Measurements from ENCODE around the gene USF2. TPM values are rescaled to one million over a fixed set of nuclear protein-coding genes. Genes with fewer than 3 reads are reported as not detected.

USF2 gene
- total and polyA plus RNA-seq, 10 of the 15 experiments (the other 5 are each of a cell fraction or from before 2014, with no cell fraction given), result 0.56 to 157 (median 65.5) TPM

DNA sequence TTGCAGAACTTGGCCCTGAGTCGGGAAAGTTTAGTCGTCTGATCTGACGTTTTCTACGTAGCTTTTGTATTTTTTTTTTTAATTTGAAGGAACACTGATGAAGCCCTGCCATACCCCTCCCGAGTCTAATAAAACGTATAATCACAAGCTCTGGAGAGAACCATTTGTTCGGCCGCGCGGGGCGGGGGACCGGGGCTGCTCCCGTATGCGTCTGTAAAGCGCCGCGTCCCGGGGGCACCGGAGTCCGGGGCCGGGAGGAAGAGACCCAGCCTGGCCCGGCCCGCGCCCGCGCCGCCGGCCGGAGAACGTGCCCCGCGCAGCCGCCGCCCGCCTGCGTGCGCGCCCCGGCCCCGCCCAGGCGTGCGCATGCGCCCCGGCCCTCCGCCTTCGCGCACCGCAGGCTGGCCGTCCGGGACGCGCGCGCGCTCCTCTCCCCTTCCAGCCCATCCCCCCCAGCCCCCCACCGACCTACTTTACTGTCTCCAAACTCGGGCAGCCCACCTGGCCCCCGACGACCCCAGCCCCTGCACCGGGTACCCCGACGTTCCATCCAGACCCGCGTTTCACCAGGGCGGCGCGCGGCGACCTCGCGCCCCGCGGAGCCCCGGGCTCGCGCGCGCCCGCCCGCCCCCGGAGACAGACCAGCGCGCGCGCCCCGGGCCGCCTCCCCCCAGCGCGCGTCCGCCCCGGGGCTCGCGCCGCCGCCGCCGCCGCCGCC lies 785 bp upstream of the USF2 start:
- peak overlapping the region; percentile 92 for H3K4me2 ChIP-seq (ENCODE audit: control insufficient read depth, insufficient read depth)
- DNase-seq (ENCODE audit: low read depth, low spot score) (no peak), ATAC-seq (peak; percentile 66), FAIRE-seq (peak; percentile 70)
- H3K27ac ChIP-seq (ENCODE audit: control insufficient read depth, insufficient read depth), result peak overlapping the region; percentile 96
- intact Hi-C loops (cut with micrococcal nuclease; ENCODE audit: unreplicated experiment), result loop anchor here (5.0 to 10.0 kb wide), 2 partner anchors 79 to 227 kb away; partner anchors contain the start of genes FFAR1 and KRTDAP
- ChIA-PET POLR2A (interaction anchor here (0.6 to 1.3 kb wide), 7 partner anchors 13 to 198 kb away, joined by 3 to 5 read pairs (median 3); no protein-coding TSS in a partner anchor), RAD21 (ENCODE audit: unreplicated experiment) (interaction anchor here (0.6 to 1.3 kb wide), 6 partner anchors 31 to 201 kb away, joined by 3 to 9 read pairs (median 3); no protein-coding TSS in a partner anchor), CTCF (interaction anchor here (0.6 kb wide), 1 partner anchor 322 kb away, joined by 4 read pairs; no protein-coding TSS in a partner anchor), SMC1A (ENCODE audit: uncharacterized antibody, unreplicated experiment) (no interaction called here)
- no peaks in the 10 kb centered on the region for H3K27me3 ChIP-seq (replicated peaks in 1 of 2; ENCODE audit: control insufficient read depth in 2 of 2, insufficient read depth in 2 of 2, low read length in 1 of 2)
- H3K36me3 ChIP-seq (ENCODE audit: control insufficient read depth in 2 of 2, insufficient read depth in 2 of 2, low read length in 1 of 2), result peaks cover 15 to 28% of the 10 kb centered on the region in 2 experiments
- peak overlapping the region; percentile 98 for H3K9ac ChIP-seq (ENCODE audit: control insufficient read depth, insufficient read depth, low read length)
- WGBS (ENCODE audit: insufficient coverage, insufficient replicate concordance, low lambda C conversion rate, missing lambda C conversion rate), result 1% methylated on average over 37 of the region's 100 CpGs
- H3K4me3 ChIP-seq, result peak overlapping the region; percentile 82
- H3K79me2 ChIP-seq (ENCODE audit: control insufficient read depth, insufficient read depth, low read length), result peaks cover 32% of the 10 kb centered on the region
- H2AFZ ChIP-seq (ENCODE audit: control insufficient read depth, low read depth, low read length), result peak overlapping the region; percentile 60
- no peaks in the 10 kb centered on the region for H3K9me3 ChIP-seq (replicated peaks; ENCODE audit: control insufficient read depth, insufficient read depth, low read length)
- in situ Hi-C loops (cut with MboI), result no loop called here
- no TSS peak for BruUV-seq (replicated peaks)
- peaks cover 17% of the 10 kb centered on the region for H3K4me1 ChIP-seq (ENCODE audit: control insufficient read depth, insufficient read depth, low read length)
- H4K20me1 ChIP-seq (ENCODE audit: control insufficient read depth, insufficient read depth), result no peaks in the 10 kb centered on the region
- TF ChIP-seq ZNF622 (IDR thresholded peaks at IDR 0.05) (no peak), CHD4 (IDR thresholded peaks at IDR 0.05) (no peak), YBX1 (IDR thresholded peaks at IDR 0.05) (no peak), TAF1 (IDR thresholded peaks at IDR 0.05; ENCODE audit: borderline replicate concordance, low read depth, low read length) (peak; percentile 54; the same call in 1 of the 2 replicates), NBN (IDR thresholded peaks at IDR 0.05) (no peak), MXI1 (IDR thresholded peaks at IDR 0.05; ENCODE audit: low read depth, low read length) (0 out of 2 replicates have a peak, but pooled peaks have one; percentile 26), HDAC2 (IDR thresholded peaks at IDR 0.05) (no peak), IKZF1 (conservative IDR thresholded peaks at IDR 0.05) (0 out of 2 replicates have a peak, but pooled peaks have one; percentile 48), BCL11A (IDR thresholded peaks at IDR 0.05; ENCODE audit: low read depth, low read length) (no peak), NFYA (IDR thresholded peaks at IDR 0.05; ENCODE audit: borderline replicate concordance, low read depth, low read length) (no peak), RAD51 (IDR thresholded peaks at IDR 0.05) (no peak), NRF1 (conservative IDR thresholded peaks at IDR 0.05; ENCODE audit: low read depth, low read length) (peak; percentile 64), POLR2A (IDR thresholded peaks at IDR 0.05; ENCODE audit: low read depth, low read length) (peak; percentile 77), TCF7 (IDR thresholded peaks at IDR 0.05; ENCODE audit: borderline replicate concordance) (no peak), SREBF1 (IDR thresholded peaks at IDR 0.05; ENCODE audit: low read length) (no peak)
- TF ChIP-seq, protein P1, sequence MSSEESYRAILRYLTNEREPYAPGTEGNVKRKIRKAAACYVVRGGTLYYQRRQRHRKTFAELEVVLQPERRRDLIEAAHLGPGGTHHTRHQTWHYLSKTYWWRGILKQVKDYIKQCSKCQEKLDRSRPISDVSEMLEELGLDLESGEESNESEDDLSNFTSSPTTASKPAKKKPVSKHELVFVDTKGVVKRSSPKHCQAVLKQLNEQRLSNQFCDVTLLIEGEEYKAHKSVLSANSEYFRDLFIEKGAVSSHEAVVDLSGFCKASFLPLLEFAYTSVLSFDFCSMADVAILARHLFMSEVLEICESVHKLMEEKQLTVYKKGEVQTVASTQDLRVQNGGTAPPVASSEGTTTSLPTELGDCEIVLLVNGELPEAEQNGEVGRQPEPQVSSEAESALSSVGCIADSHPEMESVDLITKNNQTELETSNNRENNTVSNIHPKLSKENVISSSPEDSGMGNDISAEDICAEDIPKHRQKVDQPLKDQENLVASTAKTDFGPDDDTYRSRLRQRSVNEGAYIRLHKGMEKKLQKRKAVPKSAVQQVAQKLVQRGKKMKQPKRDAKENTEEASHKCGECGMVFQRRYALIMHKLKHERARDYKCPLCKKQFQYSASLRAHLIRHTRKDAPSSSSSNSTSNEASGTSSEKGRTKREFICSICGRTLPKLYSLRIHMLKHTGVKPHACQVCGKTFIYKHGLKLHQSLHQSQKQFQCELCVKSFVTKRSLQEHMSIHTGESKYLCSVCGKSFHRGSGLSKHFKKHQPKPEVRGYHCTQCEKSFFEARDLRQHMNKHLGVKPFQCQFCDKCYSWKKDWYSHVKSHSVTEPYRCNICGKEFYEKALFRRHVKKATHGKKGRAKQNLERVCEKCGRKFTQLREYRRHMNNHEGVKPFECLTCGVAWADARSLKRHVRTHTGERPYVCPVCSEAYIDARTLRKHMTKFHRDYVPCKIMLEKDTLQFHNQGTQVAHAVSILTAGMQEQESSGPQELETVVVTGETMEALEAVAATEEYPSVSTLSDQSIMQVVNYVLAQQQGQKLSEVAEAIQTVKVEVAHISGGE (CRISPR knock-in tag; IDR thresholded peaks at IDR 0.05), result no peak
- TF ChIP-seq, protein P2, sequence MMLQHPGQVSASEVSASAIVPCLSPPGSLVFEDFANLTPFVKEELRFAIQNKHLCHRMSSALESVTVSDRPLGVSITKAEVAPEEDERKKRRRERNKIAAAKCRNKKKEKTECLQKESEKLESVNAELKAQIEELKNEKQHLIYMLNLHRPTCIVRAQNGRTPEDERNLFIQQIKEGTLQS (IDR thresholded peaks at IDR 0.05; ENCODE audit: borderline replicate concordance, extremely low read depth, low read depth, low read length), result no peak
- TF ChIP-seq, protein P3, sequence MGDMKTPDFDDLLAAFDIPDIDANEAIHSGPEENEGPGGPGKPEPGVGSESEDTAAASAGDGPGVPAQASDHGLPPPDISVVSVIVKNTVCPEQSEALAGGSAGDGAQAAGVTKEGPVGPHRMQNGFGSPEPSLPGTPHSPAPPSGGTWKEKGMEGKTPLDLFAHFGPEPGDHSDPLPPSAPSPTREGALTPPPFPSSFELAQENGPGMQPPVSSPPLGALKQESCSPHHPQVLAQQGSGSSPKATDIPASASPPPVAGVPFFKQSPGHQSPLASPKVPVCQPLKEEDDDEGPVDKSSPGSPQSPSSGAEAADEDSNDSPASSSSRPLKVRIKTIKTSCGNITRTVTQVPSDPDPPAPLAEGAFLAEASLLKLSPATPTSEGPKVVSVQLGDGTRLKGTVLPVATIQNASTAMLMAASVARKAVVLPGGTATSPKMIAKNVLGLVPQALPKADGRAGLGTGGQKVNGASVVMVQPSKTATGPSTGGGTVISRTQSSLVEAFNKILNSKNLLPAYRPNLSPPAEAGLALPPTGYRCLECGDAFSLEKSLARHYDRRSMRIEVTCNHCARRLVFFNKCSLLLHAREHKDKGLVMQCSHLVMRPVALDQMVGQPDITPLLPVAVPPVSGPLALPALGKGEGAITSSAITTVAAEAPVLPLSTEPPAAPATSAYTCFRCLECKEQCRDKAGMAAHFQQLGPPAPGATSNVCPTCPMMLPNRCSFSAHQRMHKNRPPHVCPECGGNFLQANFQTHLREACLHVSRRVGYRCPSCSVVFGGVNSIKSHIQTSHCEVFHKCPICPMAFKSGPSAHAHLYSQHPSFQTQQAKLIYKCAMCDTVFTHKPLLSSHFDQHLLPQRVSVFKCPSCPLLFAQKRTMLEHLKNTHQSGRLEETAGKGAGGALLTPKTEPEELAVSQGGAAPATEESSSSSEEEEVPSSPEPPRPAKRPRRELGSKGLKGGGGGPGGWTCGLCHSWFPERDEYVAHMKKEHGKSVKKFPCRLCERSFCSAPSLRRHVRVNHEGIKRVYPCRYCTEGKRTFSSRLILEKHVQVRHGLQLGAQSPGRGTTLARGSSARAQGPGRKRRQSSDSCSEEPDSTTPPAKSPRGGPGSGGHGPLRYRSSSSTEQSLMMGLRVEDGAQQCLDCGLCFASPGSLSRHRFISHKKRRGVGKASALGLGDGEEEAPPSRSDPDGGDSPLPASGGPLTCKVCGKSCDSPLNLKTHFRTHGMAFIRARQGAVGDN (IDR thresholded peaks at IDR 0.05), result 0 out of 2 replicates have a peak, but pooled peaks have one; percentile 31
